Hypothalamus (tissue), 51 donors: ENCODE data around the gene ACTR10.

ENCODE experiments used
- DNase-seq, 51 donors: peaks; one replicate each; lab custom pipeline; 2025; lab: John Stamatoyannopoulos, UW

ACTR10 gene

DNA sequence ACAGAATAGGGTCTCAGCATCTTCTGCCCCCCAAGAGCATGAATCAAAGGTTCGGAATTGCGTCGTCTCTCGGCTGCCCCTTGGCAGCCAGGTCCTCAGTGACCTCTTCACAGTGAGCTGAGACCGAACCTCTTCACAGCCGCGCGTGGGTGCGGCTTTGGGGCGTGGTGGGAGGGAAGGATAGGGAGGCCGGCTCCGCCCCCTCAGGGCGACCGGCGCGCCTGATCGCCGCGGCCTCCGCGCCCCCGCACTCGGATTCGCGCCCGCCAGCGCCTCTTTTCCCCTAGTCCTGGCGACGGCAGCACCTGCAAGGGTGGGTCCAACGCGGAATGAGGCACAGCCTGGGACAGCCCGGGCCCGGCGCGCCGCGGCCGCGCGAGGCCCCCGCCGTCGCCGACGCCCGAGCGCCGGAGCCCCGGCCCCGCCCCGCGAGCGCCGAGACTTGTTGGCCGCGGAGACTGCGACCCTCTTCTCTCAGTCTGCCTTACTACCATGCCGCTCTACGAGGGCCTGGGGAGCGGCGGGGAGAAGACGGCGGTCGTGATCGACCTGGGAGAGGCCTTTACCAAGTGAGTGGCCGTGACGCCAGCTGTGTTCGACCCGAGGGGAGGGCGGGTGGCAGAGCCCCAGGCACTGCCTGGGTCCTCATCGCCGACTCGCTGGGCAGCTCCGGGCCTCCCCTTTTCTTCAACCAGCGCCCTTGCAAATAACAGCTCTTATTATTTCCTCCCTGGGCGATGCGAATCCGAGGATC lies at the start of gene ACTR10:
Gene ACTR10 (plus strand): TSS at position 424 of the 754 bp plus-strand sequence. CDS start 69 bp downstream, at position 493.
- peak; percentile 32 to 93 (median 73) for DNase-seq

- DNase-seq: no peak
These were observed 49.6 kb upstream of the ACTR10 start for GRCh38 chr14:58150243-58150805.

GRCh38 chr14:58151133-58152013 lies 48.6 kb upstream of the ACTR10 start:
- peak in 22 of 51 donors; percentile 18 to 73 (median 41) for DNase-seq

GRCh38 chr14:58152014-58152857 lies 47.7 kb upstream of the ACTR10 start, which contains the start of gene ARMH4:
Gene ARMH4 (minus strand): TSS chr14:58152213. CDS start chr14:58139358, 12,855 bp downstream.
- DNase-seq: peak in 50 of 51 donors; percentile 17 to 88 (median 71)

DNA sequence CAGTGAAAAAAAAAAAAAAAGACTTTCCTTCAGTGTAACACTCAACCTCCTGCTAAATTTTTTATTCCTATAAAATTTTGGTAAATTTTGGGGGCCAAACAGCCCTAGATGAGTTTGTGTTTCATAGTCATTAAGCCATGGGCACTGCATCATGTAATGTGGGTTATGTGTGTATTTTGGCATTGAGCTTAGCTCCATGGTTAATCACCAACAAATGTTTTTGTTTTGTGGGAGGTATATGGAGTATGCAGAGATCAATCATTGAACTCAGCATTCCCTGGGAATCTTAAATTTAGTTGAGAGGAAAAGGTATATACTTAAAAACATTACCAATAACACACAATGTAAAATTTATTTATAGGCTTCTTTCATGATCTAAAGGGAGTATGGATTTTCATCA lies 39.4 kb upstream of the ACTR10 start:
- DNase-seq: no peak

GRCh38 chr14:58166005-58166983 lies 33.7 kb upstream of the ACTR10 start:
- peak in 49 of 51 donors; percentile 5 to 90 (median 54) for DNase-seq

DNA sequence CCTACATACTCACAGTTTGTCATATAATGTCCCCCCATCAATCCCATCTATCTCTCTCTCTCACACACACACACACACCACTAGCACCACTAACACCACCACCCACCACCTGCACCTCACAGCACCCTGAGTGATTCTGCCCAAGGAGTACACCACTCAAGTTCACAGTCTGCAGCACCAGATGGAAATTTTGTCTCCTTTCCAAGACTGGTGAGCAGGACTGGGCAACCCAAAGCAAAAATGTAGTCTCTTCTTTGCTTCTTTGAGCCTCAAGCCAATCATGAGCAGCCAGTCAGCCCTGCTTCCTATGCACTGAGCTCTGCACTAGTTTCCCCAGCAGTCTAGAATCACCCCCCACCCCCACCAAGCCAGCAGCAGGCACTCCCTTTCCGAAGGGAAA lies 32.9 kb upstream of the ACTR10 start:
- DNase-seq: peak in 1 of 51 donors; percentile 8

DNA sequence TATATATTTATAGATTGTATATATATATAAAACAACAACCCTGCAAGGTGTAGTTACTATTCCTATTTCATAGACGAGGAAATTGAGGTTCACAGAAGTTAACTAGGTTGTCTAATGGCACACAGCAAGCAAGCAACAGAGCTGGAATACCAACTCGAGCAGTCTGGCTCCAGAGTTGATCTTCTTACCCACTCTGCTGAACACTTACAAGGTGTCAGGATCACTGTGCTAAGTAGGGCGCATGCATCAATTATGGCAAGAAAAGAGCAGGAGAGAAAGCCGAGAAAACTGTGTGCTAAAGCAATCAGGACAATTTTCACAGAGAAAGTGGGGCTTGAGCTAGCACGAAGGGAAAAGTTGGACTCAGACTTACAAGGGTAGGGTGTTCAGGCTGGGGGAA lies 32.1 kb upstream of the ACTR10 start:
- no peak for DNase-seq

DNA sequence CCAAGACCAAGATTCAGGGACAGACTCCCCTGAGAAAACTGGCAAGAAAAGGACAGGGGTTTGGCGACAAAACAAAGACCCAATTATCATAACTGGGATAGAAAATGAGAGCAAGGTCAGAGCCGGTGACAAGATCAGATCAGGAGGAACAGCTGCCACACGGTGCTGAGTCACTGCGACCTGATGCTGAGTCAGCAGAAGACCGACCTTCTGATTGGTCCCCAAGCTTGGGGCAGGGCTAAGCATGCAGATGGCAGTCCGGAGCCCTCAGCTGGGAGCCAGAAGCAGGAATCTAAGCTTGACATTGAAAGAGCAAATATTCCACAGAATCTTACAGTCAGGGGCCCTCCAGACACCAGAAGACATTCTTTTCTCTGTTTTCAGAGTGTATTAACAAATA lies 28.9 kb upstream of the ACTR10 start:
- peak in 34 of 51 donors; percentile 1 to 65 (median 34) for DNase-seq

DNA sequence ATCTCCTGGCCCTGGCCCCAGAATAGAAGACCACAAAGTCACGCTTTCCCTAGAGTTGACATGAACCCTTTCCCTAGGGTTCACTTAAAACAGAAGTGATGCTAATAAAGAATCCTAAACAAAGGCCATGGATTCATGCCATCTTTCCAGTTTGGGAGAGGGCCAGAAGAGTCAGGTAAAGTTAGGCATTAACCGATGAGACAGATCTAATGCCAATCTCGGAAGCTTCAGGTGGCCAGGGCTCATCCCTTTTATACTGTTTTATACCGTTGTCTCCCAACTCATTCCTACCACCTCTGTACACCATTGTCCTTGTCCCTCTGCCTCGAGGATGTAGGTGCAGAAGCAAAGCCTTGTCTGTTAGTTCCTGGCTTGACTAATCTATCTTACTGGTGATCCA lies 22.8 kb upstream of the ACTR10 start:
- DNase-seq: no peak

DNA sequence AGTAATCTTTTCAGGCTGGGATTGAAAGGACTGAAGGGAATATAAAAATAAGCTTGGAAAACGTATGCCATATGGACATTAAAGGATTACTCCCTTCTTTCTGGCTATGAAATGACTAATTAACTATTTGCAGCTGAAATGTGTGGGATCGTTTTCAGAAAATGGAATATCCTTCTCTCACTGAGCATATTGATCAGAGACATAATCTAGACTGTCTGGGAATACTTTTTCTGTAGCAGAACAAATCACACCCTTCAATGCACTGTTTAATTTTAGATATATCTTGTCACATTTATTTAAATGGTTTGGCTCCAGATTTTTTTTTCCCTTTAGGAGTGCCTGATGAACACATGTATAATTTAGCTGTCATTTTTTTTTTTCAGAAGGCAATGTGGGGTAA lies 10.8 kb upstream of the ACTR10 start:
- DNase-seq: no peak

DNA sequence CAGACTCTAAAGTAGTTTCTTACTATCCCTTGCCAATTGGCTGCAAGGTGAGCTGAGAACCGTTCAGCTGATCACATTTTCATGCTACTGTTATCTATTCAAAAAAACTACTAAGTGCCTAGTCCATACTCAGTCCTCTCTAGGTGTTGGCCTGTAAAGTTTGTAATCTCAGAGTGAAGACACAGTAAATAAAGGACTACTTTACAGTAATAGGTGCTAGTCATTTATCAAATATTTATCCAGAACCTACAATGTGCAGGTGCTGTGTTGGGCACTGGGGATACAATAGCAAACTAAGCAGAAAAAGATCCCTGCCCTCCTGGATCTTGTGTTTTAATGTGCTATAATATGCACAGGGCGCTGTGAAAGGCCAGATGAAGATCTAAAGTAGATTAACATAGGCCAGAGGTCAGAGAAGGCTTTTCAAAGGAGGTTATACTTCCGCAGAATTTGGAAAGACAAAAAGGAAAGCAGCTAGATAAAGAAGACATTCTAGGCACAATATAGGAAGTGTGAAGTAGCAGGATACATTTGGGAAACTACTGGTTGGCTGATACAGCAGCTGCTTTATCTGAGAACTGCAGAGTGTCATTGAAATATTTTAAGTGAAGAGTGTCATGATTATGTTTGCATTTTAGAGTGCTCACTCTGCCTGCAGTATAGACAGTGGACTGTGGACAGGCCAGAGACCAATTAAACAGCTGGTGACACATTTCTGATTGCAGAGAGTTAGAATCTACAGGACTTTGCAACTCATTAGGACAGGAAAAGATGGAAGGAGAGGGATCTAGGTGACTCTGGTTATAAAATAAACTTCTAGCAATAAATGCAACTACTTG lies 8.0 kb upstream of the ACTR10 start:
- no peak for DNase-seq

DNA sequence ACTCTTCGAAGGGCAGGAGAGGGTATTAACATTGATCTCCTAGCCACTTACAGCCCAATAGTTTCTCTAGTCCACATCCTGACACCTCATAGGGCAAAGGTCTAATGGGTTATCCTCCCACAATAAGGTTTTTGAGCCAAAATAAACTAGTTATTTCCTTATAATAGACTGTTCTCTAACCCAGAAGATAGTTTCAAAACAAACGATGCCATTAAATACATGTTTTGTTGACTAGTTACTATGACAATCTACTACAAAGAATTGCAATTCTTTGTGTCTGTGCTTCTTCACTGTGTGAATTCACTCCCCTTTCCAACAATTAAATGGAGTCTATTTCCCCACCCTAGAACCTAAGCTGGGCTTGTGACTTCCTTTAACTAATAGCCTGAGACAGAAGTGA lies 6.4 kb upstream of the ACTR10 start:
- no peak for DNase-seq

GRCh38 chr14:58196198-58196597 lies 3.8 kb upstream of the ACTR10 start:
- no peak for DNase-seq

DNA sequence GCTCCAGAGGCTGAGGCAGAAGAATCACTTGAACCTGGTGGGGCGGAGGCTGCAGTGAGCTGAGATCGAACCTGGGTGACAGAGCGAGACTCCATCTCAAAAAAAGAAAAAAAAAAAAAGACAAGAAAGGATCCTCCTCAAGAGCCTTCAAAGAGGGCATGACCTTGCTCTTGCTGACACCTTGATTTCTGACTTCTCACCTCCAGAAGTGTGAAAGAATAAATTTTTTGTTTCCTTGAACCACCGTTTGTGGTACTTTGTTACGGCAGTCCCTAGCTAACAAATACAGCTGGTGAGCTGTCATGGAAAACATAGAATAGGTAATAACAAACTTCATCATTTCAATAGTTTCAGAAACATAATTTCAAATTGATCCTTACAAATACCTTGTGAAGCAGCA lies 1.9 kb upstream of the ACTR10 start:
- DNase-seq: no peak

- peak in 1 of 51 donors; percentile 43 for DNase-seq
These were observed 512 bp downstream of the ACTR10 start for GRCh38 chr14:58200480-58200841.

DNA sequence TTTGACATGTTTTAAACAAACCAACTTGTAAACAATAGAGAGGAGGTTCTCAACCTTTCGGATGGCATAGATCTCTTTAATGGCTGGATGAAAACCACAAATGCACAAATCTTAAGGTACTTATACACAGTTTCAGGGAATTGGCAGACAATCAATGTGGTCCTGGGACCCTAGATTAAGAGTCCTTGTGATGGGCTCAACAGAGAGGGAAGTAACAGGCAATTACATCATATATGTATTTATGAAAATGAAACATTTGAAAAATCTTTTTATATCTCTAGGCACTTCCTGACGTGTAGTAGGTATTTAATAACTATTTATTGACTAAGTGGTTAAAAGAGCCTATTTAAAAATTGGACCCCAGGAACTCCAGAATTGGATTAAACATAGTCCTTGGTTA lies 897 bp downstream of the ACTR10 start:
- no peak for DNase-seq

DNA sequence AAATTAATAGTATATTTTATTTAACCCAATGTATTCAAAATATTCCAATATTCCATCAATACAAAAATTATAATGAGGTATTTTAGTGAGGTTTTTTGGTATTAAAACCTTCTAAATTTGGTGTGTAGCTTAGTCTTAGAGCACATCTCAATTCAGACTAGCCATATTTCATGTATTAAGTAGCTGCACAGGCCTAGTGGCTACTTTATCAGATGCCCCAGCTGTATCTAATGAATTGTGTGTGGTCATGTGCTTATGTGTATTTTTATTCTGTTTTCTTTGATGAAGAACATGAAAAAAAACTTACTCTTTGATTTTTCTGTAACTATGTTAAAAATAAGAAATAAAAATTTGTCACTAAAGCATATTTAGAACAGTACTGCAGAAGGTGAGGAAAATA lies 13.2 kb downstream of the ACTR10 start:
- no peak for DNase-seq
